ENCODE measurements around the gene MAB21L1.

GRCh38 chr13:35502456-35502855 is 26.0 kb upstream of the MAB21L1 start:
- TF ChIP-seq EP300 (IDR thresholded peaks at IDR 0.05) (no peak), POLR2AphosphoS5 (IDR thresholded peaks at IDR 0.05) (no peak), POLR2A (IDR thresholded peaks at IDR 0.05) (no peak)
- TF ChIP-seq, protein P1, sequence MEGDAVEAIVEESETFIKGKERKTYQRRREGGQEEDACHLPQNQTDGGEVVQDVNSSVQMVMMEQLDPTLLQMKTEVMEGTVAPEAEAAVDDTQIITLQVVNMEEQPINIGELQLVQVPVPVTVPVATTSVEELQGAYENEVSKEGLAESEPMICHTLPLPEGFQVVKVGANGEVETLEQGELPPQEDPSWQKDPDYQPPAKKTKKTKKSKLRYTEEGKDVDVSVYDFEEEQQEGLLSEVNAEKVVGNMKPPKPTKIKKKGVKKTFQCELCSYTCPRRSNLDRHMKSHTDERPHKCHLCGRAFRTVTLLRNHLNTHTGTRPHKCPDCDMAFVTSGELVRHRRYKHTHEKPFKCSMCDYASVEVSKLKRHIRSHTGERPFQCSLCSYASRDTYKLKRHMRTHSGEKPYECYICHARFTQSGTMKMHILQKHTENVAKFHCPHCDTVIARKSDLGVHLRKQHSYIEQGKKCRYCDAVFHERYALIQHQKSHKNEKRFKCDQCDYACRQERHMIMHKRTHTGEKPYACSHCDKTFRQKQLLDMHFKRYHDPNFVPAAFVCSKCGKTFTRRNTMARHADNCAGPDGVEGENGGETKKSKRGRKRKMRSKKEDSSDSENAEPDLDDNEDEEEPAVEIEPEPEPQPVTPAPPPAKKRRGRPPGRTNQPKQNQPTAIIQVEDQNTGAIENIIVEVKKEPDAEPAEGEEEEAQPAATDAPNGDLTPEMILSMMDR (IDR thresholded peaks at IDR 0.05), result no peak
